Trophoblast cell (in vitro differentiated cells and primary cell): ENCODE measurements around the gene HMSD.

Experiments
- DNase-seq, 2 donors: peaks; one replicate each; pipeline ENCODE4 v3.0.0-alpha.2; 2016
- H2AFZ ChIP-seq: 2 replicates; pipeline ENCODE4 v1.6.1; 2013; ENCODE audit warnings: low read length, moderate library complexity, mild to moderate bottlenecking; ENCODE audit not compliant: insufficient read depth, poor library complexity
- H2AK5ac ChIP-seq: 2 replicates; pipeline ENCODE4 v1.6.1; 2013; ENCODE audit warnings: mild to moderate bottlenecking, low read length
- H2BK120ac ChIP-seq: 2 replicates; pipeline ENCODE4 v1.6.1; 2013; ENCODE audit warnings: low read length, mild to moderate bottlenecking, moderate library complexity; ENCODE audit not compliant: insufficient read depth, poor library complexity
- H2BK12ac ChIP-seq: 2 replicates; pipeline ENCODE4 v1.6.1; 2013; ENCODE audit warnings: mild to moderate bottlenecking, low read length, moderate library complexity
- H2BK5ac ChIP-seq: 2 replicates; pipeline ENCODE4 v1.6.1; 2013; ENCODE audit warnings: low read length, low read depth, moderate library complexity, mild to moderate bottlenecking; ENCODE audit not compliant: poor library complexity
- H3K14ac ChIP-seq: 2 replicates; pipeline ENCODE4 v1.6.1; 2013; ENCODE audit warnings: mild to moderate bottlenecking, low read length
- H3K18ac ChIP-seq: 2 replicates; pipeline ENCODE4 v1.6.1; 2013; ENCODE audit warnings: mild to moderate bottlenecking, low read length
- H3K23ac ChIP-seq: 2 replicates; pipeline ENCODE4 v1.6.1; 2013; ENCODE audit warnings: low read length
- H3K27ac ChIP-seq: 2 replicates; pipeline ENCODE4 v1.5.1; 2013; ENCODE audit warnings: low read depth, mild to moderate bottlenecking, inconsistent platforms, low read length, moderate library complexity
- H3K27me3 ChIP-seq: 2 replicates; pipeline ENCODE4 v1.6.1; 2013; ENCODE audit warnings: inconsistent platforms, mild to moderate bottlenecking, low read length, moderate library complexity; ENCODE audit not compliant: insufficient read depth
- H3K36me3 ChIP-seq, 2 experiments: 1 replicate in 1 of 2; 2 replicates in 1 of 2; pipeline ENCODE4 v1.6.1; 2013; ENCODE audit warnings: low read length in 2 of 2, mild to moderate bottlenecking in 2 of 2, moderate library complexity in 1 of 2; ENCODE audit not compliant: insufficient read depth in 2 of 2, control insufficient read depth in 1 of 2
- H3K4ac ChIP-seq: 2 replicates; pipeline ENCODE4 v1.6.1; 2013; ENCODE audit warnings: low read depth, mild to moderate bottlenecking, low read length, moderate library complexity
- H3K4me1 ChIP-seq, 2 experiments: 1 replicate in 1 of 2; 2 replicates in 1 of 2; pipeline ENCODE4 v1.6.1; 2013; ENCODE audit warnings: low read length in 2 of 2, mild to moderate bottlenecking in 2 of 2, moderate library complexity in 1 of 2; ENCODE audit not compliant: insufficient read depth in 2 of 2, control insufficient read depth in 1 of 2
- H3K4me2 ChIP-seq: 2 replicates; pipeline ENCODE4 v1.6.1; 2013; ENCODE audit warnings: inconsistent platforms, mild to moderate bottlenecking, low read length, moderate library complexity
- H3K4me3 ChIP-seq: 2 replicates; pipeline ENCODE4 v1.5.1; 2013; ENCODE audit warnings: mild to moderate bottlenecking, low read depth, low read length, inconsistent platforms
- H3K79me1 ChIP-seq: one replicate; pipeline ENCODE4 v1.6.1; 2013; ENCODE audit warnings: low read length
- H3K79me2 ChIP-seq: 2 replicates; pipeline ENCODE4 v1.6.1; 2013; ENCODE audit warnings: low read length, mild to moderate bottlenecking; ENCODE audit not compliant: control insufficient read depth, insufficient read depth, poor library complexity
- H3K9ac ChIP-seq: 2 replicates; pipeline ENCODE4 v1.6.1; 2013; ENCODE audit warnings: mild to moderate bottlenecking, low read length
- H3K9me3 ChIP-seq: 2 replicates; pipeline ENCODE4 v1.6.1; 2013; ENCODE audit warnings: low read depth, mild to moderate bottlenecking, control low read depth, inconsistent platforms, low read length; ENCODE audit not compliant: insufficient read depth
- H4K12ac ChIP-seq: 2 replicates; pipeline ENCODE4 v1.6.1; 2013; ENCODE audit warnings: low read depth, mild to moderate bottlenecking, low read length, moderate library complexity
- H4K8ac ChIP-seq: 2 replicates; pipeline ENCODE4 v1.6.1; 2013; ENCODE audit warnings: low read depth, mild to moderate bottlenecking, low read length, moderate library complexity
- H4K91ac ChIP-seq: one replicate; pipeline ENCODE4 v1.6.1; 2013; ENCODE audit warnings: low read depth, mild to moderate bottlenecking, low read length, moderate library complexity
- WGBS: extraction: QIAGEN DNeasy Blood & Tissue Kit; methylation state at CpG from one replicate; pipeline ENCODE4 v1.1.7; 2013; ENCODE audit warnings: missing lambda C conversion rate; ENCODE audit not compliant: insufficient read length, insufficient coverage; ENCODE audit errors: extremely low coverage; 5-methylcytosine and 5-hydroxymethylcytosine counted together

Gene HMSD

GRCh38 chr18:63963615-63964256 lies 14.6 kb downstream of the HMSD start:
- Histone ChIP-seq H2AK5ac (no peak overlapping the region), H3K4me1 (no peaks in the 10 kb centered on the region), H3K4me2 (no peak overlapping the region), H3K4ac (no peak overlapping the region), H3K36me3 (no peaks in the 10 kb centered on the region), H3K27ac (no peak overlapping the region), H2BK120ac (no peak overlapping the region), H2BK5ac (no peak overlapping the region), H3K18ac (no peak overlapping the region), H3K79me2 (no peaks in the 10 kb centered on the region), H4K12ac (no peak overlapping the region), H2AFZ (no peak overlapping the region), H4K91ac (no peak overlapping the region), H3K79me1 (no peaks in the 10 kb centered on the region), H3K9me3 (no peaks in the 10 kb centered on the region), H3K23ac (no peak overlapping the region), H2BK12ac (no peak overlapping the region), H3K9ac (no peak overlapping the region), H3K14ac (no peak overlapping the region), H3K4me3 (no peak overlapping the region), H4K8ac (no peak overlapping the region), H3K27me3 (no peaks in the 10 kb centered on the region)
- WGBS: no CpG with 5 or more reads among the region's 1 CpG
- DNase-seq: peak; percentile 52 to 84

- Histone ChIP-seq H3K36me3 (no peaks in the 10 kb centered on the region), H3K79me1 (peaks cover 1% of the 10 kb centered on the region), H2BK5ac (no peak overlapping the region), H4K12ac (no peak overlapping the region), H3K18ac (no peak overlapping the region), H3K4ac (no peak overlapping the region), H3K23ac (no peak overlapping the region), H3K79me2 (no peaks in the 10 kb centered on the region), H3K27me3 (no peaks in the 10 kb centered on the region), H2BK12ac (no peak overlapping the region), H3K27ac (no peak overlapping the region), H2AK5ac (no peak overlapping the region), H4K91ac (no peak overlapping the region), H3K14ac (no peak overlapping the region), H3K4me3 (no peak overlapping the region), H2BK120ac (no peak overlapping the region), H3K4me1 (no peaks in the 10 kb centered on the region), H3K9me3 (no peaks in the 10 kb centered on the region), H2AFZ (no peak overlapping the region), H3K9ac (no peak overlapping the region), H4K8ac (no peak overlapping the region), H3K4me2 (no peak overlapping the region)
- no peak for DNase-seq
These were observed 15.8 kb downstream of the HMSD start for GRCh38 chr18:63964908-63965307.

- WGBS: no CpG with 5 or more reads among the region's 5 CpGs
- H3K14ac ChIP-seq: no peak overlapping the region
- no peak for DNase-seq
- no peaks in the 10 kb centered on the region for H3K36me3 ChIP-seq
- no peak overlapping the region for H3K4me2 ChIP-seq
- no peak overlapping the region for H2AK5ac ChIP-seq
- H3K18ac ChIP-seq: no peak overlapping the region
- H2AFZ ChIP-seq: no peak overlapping the region
- no peaks in the 10 kb centered on the region for H3K27me3 ChIP-seq
- H3K4me3 ChIP-seq: no peak overlapping the region
- no peak overlapping the region for H2BK12ac ChIP-seq
- H2BK120ac ChIP-seq: no peak overlapping the region
- peaks cover 5% of the 10 kb centered on the region for H3K79me2 ChIP-seq
- no peaks in the 10 kb centered on the region for H3K4me1 ChIP-seq
- H3K4ac ChIP-seq: no peak overlapping the region
- H2BK5ac ChIP-seq: no peak overlapping the region
- H3K27ac ChIP-seq: no peak overlapping the region
- no peak overlapping the region for H3K9ac ChIP-seq
- no peak overlapping the region for H4K8ac ChIP-seq
- no peak overlapping the region for H4K91ac ChIP-seq
- no peak overlapping the region for H3K23ac ChIP-seq
- no peak overlapping the region for H4K12ac ChIP-seq
- H3K9me3 ChIP-seq: no peaks in the 10 kb centered on the region
- peaks cover 8% of the 10 kb centered on the region for H3K79me1 ChIP-seq
These were observed 16.7 kb downstream of the HMSD start for GRCh38 chr18:63965716-63966330.

- Histone ChIP-seq H3K79me2 (peaks cover 5% of the 10 kb centered on the region), H3K18ac (peak within 1 kb of the TSS; percentile 90), H4K8ac (peak within 1 kb of the TSS; percentile 83), H3K27me3 (no peaks in the 10 kb centered on the region), H2BK120ac (peak within 1 kb of the TSS; percentile 92), H3K4me2 (peak within 1 kb of the TSS; percentile 72), H4K12ac (peak within 1 kb of the TSS; percentile 94), H3K79me1 (peaks cover 12% of the 10 kb centered on the region), H2AK5ac (peak within 1 kb of the TSS; percentile 23), H2BK12ac (peak within 1 kb of the TSS; percentile 66), H3K9me3 (no peaks in the 10 kb centered on the region), H3K36me3 (no peaks in the 10 kb centered on the region), H3K4me3 (peak within 1 kb of the TSS; percentile 72), H3K23ac (no peak within 1 kb of the TSS), H3K14ac (peak within 1 kb of the TSS; percentile 96), H4K91ac (peak within 1 kb of the TSS; percentile 98), H3K4ac (peak within 1 kb of the TSS; percentile 60), H3K4me1 (peaks cover 0 to 3% of the 10 kb centered on the region in 2 experiments), H3K9ac (no peak within 1 kb of the TSS), H3K27ac (peak within 1 kb of the TSS; percentile 93), H2BK5ac (peak within 1 kb of the TSS; percentile 91), H2AFZ (peak within 1 kb of the TSS; percentile 99)
- WGBS: no CpG with 5 or more reads among the region's 62 CpGs
- peak; percentile 95 to 96 for DNase-seq
These were observed 21.1 kb downstream of the HMSD start, which contains the start of gene SERPINB8 for GRCh38 chr18:63969942-63970808. TSS of gene SERPINB8 (plus strand) at chr18:63970081. CDS start at chr18:63978309, 8,228 bp downstream.
